Heart left ventricle (tissue), 16 donors: ENCODE data around the gene DAO. TPM values are rescaled to one million over a fixed set of nuclear protein-coding genes. Genes with fewer than 3 reads are reported as not detected.

Experiments used
- ATAC-seq, 4 donors: fragments of 200-7000 bp; cut with Tn5 transposase; one replicate each; pipeline ENCODE4 v1.9.1; 2020 to 2022; ENCODE audit warnings: moderate library complexity in 4 of 4, mild to moderate bottlenecking in 3 of 4, moderate number of reproducible peaks in 1 of 4
- DNase-seq, 5 donors: peaks; one replicate each; pipeline ENCODE4 v3.0.0-alpha.2; 2020
- H3K27ac ChIP-seq, 12 donors: fragments of 200-600 bp; sonication (generic) in 4 of 12; one replicate each; pipeline versions ENCODE4 v1.5.0 to v1.8.0; 2016 to 2022; ENCODE audit warnings: mild to moderate bottlenecking in 2 of 12
- H3K27me3 ChIP-seq, 9 donors: fragments of 200-600 bp; sonication (generic) in 2 of 9; one replicate each; pipeline versions ENCODE4 v1.5.1 to v1.8.0; 2016 to 2022; ENCODE audit warnings: mild to moderate bottlenecking in 3 of 9
- H3K36me3 ChIP-seq, 9 donors: fragments of 200-600 bp; sonication (generic) in 2 of 9; one replicate each; pipeline versions ENCODE4 v1.5.0 to v1.8.0; 2018 to 2022; ENCODE audit warnings: mild to moderate bottlenecking in 2 of 9
- H3K4me1 ChIP-seq, 12 donors: fragments of 200-600 bp; sonication (generic) in 4 of 12; one replicate each; pipeline versions ENCODE4 v1.5.0 to v1.8.0; 2016 to 2022; ENCODE audit warnings: mild to moderate bottlenecking in 3 of 12
- H3K4me3 ChIP-seq, 12 donors: fragments of 200-600 bp; sonication (generic) in 4 of 12; one replicate each; pipeline versions ENCODE4 v1.5.0 to v1.8.0; 2017 to 2022; ENCODE audit warnings: mild to moderate bottlenecking in 9 of 12, moderate library complexity in 4 of 12
- H3K9me3 ChIP-seq, 12 donors: fragments of 200-600 bp; sonication (generic) in 4 of 12; one replicate each; pipeline versions ENCODE4 v1.5.0 to v1.8.0; 2016 to 2022; ENCODE audit warnings: mild to moderate bottlenecking in 1 of 12
- POLR2A ChIP-seq, 2 donors: fragments of 450-650 bp; IDR thresholded peaks; one replicate each; pipeline ENCODE4 v1.6.1; 2017; ENCODE audit warnings: antibody characterized with exemption in 2 of 2, mild to moderate bottlenecking in 2 of 2, moderate library complexity in 2 of 2
- WGBS, 4 donors: extraction: QIAGEN DNeasy Blood & Tissue Kit in 2 of 4; methylation state at CpG; one replicate each; pipeline versions ENCODE4 v1.1.5 to v1.1.7; 2013 to 2018; 5-methylcytosine and 5-hydroxymethylcytosine counted together
- intact Hi-C, 10 donors: fragments of 100-400 bp; cut with DNase I; formaldehyde crosslinking; loops; one replicate each; pipeline versions ENCODE4 v1.11.1 to v1.14.2; 2022
- polyA plus RNA-seq, 2 donors: library from polyadenylated mRNA; stranded (reverse); fragments of 200-250 nt; gene quantifications; one replicate each; pipeline ENCODE4 v1.2.3, GENCODE V29; 2013
- total RNA-seq, 9 donors: library from RNA; depleted of rRNA in 2 of 9; stranded (reverse); fragments of >200 nt in 2 of 9; fragmentation: NEBNext Ultra II Directional in 3 of 9; extraction: Animal tissue kit (Norgen Biotek cat#: 25700) in 3 of 9; gene quantifications; one replicate each; pipeline versions ENCODE4 v1.1.0 to v1.2.4, GENCODE V29; 2016 to 2023
- TF ChIP-seq, protein P1 (sequence below), 12 donors: fragments of 200-600 bp; sonication (generic) in 4 of 12; IDR thresholded peaks; one replicate each; pipeline versions ENCODE4 v1.5.0 to v1.8.0; 2018 to 2022; ENCODE audit warnings: antibody characterized with exemption in 12 of 12, mild to moderate bottlenecking in 5 of 12
- donor health status: ischemic (EF 13 %, LVEDD 7.1; RV severe dilation, severe dysfunction).
- donor health status: healthy with polysubstance abuse.
- donor health status: DM: no; HTN: yes; CAD: no.
- donor health status: DM: no; HTN: no; CAD: no.
- donor health status: ischemic (EF 25% LVEDD 6.9; RV normal size, moderate dysfunction).
- donor health status: ischemic (EF 25% LVEDD 5.7; RV mildly dilated, moderate dysfunction).
- donor health status: healthy.
- donor health status: DM: yes; HTN: yes; CAD: no.
- donor health status: ischemic (EF 35%, LVEDD 5.7; RV mildly dilated, moderate dysfunction).
- donor health status: nonischemic (EF 11% LVEDD 7.7; RV severe dilation, severe dysfunction).
- donor health status: DM: yes; HTN: yes; CAD: no.
- donor health status: PGD.
- donor health status: ischemic (EF 29% LVEDD 5.4; RV normal size, mild dysfunction).
- donor health status: nonischemic (EF 23%, LVEDD 6.1; RV moderate dilation, normal function).

The DAO gene
- total and polyA plus RNA-seq, 11 donors = not detected

DNA sequence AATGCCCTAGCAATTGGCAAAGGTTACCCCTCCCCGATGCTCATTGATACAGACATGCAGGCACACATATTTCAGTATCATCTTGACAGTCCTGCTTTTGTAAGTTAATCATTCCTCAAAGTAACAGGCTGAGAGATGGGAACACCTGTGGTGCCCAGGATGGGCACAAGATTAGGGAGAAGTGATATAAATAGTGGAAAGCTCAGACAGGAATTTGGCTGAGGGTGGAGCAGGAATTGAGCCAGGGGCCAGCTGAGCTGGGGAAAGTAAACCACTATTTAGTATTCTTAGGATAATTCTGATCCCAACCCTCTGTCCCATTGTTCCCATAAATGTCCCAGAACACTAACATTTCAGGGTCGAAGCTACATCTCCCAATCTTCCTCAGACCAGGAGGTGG is 38.3 kb downstream of the DAO start:
- no peaks in the 10 kb centered on the region for H3K27me3 ChIP-seq
- H3K9me3 ChIP-seq = peaks cover 0 to 16% (median 0%) of the 10 kb centered on the region in 12 donors
- peaks cover 0 to 12% (median 0%) of the 10 kb centered on the region in 12 donors for H3K4me1 ChIP-seq
- H3K4me3 ChIP-seq = no peak overlapping the region
- no peaks in the 10 kb centered on the region for H3K36me3 ChIP-seq
- no peak for ATAC-seq
- no peak for DNase-seq
- intact Hi-C loops = no loop called here
- H3K27ac ChIP-seq = no peak overlapping the region
- 65 to 69% (median 66%) methylated on average over 2 of the region's 2 CpGs for WGBS, 4 donors
- TF ChIP-seq, protein P1, sequence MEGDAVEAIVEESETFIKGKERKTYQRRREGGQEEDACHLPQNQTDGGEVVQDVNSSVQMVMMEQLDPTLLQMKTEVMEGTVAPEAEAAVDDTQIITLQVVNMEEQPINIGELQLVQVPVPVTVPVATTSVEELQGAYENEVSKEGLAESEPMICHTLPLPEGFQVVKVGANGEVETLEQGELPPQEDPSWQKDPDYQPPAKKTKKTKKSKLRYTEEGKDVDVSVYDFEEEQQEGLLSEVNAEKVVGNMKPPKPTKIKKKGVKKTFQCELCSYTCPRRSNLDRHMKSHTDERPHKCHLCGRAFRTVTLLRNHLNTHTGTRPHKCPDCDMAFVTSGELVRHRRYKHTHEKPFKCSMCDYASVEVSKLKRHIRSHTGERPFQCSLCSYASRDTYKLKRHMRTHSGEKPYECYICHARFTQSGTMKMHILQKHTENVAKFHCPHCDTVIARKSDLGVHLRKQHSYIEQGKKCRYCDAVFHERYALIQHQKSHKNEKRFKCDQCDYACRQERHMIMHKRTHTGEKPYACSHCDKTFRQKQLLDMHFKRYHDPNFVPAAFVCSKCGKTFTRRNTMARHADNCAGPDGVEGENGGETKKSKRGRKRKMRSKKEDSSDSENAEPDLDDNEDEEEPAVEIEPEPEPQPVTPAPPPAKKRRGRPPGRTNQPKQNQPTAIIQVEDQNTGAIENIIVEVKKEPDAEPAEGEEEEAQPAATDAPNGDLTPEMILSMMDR (IDR thresholded peaks at IDR 0.05) = no peak
- no peak for TF ChIP-seq POLR2A (IDR thresholded peaks at IDR 0.05)

DNA sequence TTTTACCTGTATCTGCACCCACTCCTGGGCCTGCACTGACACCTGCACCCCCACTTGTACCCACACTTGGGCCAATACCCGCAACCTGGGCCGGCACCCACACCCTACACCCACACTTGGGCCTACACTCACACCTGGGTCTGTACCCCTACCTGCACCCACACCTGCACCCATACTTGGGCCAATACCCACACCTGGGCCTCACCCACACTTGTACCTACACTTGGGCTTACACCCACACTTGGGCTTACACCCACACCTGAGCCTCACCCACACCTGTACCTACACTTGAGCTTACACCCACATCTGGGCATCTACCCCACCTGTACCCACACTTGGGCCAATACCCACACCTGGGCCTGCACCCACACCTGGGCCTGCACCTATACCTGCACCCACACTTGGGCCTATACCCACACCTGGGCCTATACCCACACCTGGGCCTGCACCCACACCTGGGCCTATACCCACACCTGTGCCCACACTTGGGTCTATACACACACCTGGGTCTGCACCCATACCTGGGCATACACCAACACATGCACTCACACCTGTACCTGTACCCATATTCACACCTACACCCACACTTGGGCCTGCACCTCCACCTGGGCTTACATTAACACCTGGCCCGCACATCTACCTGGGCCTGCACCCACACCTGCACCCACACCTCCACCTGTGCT is 39.2 kb downstream of the DAO start:
- Histone ChIP-seq H3K36me3 (no peaks in the 10 kb centered on the region), H3K27me3 (no peaks in the 10 kb centered on the region), H3K4me3 (no peak overlapping the region), H3K4me1 (peaks cover 0 to 5% (median 0%) of the 10 kb centered on the region in 12 donors), H3K27ac (no peak overlapping the region), H3K9me3 (peaks cover 0 to 21% (median 0%) of the 10 kb centered on the region in 12 donors)
- peak in 1 of 4 donors; percentile 46 for ATAC-seq
- DNase-seq = no peak
- 81 to 96% (median 88%) methylated on average over 3 of the region's 3 CpGs for WGBS, 4 donors
- intact Hi-C loops = no loop called here
- no peak for TF ChIP-seq POLR2A (IDR thresholded peaks at IDR 0.05)

DNA sequence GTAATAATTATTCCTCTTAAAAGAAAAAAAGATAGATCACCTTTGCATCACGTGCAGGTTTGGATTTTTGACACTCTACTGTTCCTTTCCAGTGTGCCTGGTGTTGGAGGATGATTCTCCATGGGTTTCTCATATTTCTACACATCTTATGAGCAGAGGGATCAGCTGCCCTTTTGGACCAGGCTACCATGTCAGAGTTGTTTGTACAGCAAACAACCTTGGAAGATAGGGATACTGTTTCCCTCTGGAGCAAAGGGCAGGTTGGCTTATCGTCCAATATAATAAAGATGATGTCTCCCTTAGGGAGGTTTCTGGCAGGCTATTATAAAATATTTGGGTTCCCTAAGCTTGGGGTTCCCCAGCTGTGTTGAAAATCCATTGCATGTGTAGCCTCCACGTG is 42.1 kb downstream of the DAO start:
- Histone ChIP-seq H3K27me3 (no peaks in the 10 kb centered on the region), H3K36me3 (no peaks in the 10 kb centered on the region), H3K4me1 (peaks cover 0 to 4% (median 0%) of the 10 kb centered on the region in 12 donors), H3K27ac (no peak overlapping the region), H3K9me3 (peaks cover 0 to 21% (median 0%) of the 10 kb centered on the region in 12 donors), H3K4me3 (no peak overlapping the region)
- TF ChIP-seq, protein P1 (IDR thresholded peaks at IDR 0.05) = no peak
- intact Hi-C loops = no loop called here
- ATAC-seq (no peak), DNase-seq (no peak)
- 62 to 73% (median 67%) methylated on average over 3 of the region's 3 CpGs for WGBS, 4 donors

DNA sequence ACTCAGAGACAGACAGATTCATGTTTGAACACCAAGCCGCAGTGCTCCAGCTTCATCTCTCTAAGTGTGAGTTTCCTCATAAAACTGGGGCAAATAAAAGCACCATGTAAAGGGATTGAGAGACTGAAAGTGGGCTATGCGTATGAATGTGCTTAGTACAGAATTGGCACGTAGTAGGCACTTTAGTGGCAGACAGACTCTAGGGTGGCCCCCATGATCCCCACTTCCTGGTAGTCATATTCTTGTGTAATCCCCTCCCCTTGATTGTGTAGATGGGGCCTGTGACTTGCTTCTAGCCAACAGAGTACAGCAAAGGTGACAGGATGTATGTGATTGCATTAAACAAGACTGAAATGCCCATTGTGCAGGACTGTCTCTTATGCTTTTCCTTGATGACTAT is 43.0 kb downstream of the DAO start:
- ATAC-seq (no peak), DNase-seq (no peak)
- TF ChIP-seq, protein P1 (IDR thresholded peaks at IDR 0.05) = no peak
- TF ChIP-seq POLR2A (IDR thresholded peaks at IDR 0.05) = no peak
- no peaks in the 10 kb centered on the region for H3K36me3 ChIP-seq
- 83 to 94% (median 88%) methylated on average over 3 of the region's 3 CpGs for WGBS, 4 donors
- intact Hi-C loops = no loop called here
- H3K27ac ChIP-seq = no peak overlapping the region
- H3K27me3 ChIP-seq = no peaks in the 10 kb centered on the region
- H3K4me3 ChIP-seq = no peak overlapping the region
- H3K4me1 ChIP-seq = peaks cover 0 to 4% (median 0%) of the 10 kb centered on the region in 12 donors
- H3K9me3 ChIP-seq = peaks cover 0 to 21% (median 0%) of the 10 kb centered on the region in 12 donors

DNA sequence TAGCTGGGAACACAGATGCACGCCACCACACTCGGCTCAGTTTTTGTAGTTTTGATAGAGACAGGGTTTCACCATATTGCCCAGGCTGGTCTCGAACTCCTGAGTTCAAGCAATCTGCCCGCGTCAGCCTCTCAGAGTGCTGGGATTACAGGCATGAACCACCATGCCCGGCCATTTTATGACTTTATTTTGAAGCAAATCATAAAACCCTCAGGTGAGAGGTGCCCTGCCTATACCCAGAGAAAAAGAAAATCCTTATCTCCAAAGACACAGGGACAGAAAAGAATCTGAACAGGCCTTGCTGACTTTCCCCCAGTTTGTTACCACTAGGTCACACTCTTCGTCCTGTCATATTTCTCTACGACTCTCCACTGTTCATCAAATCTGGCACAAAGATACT is 48.8 kb downstream of the DAO start:
- TF ChIP-seq, protein P1 (IDR thresholded peaks at IDR 0.05) = no peak
- TF ChIP-seq POLR2A (IDR thresholded peaks at IDR 0.05) = no peak
- 92 to 95% (median 94%) methylated on average over 8 of the region's 8 CpGs for WGBS, 4 donors

More for the DNA sequence above, 48.8 kb downstream of the DAO start:
- Histone ChIP-seq H3K36me3 (no peaks in the 10 kb centered on the region), H3K4me3 (no peak overlapping the region), H3K4me1 (no peaks in the 10 kb centered on the region), H3K9me3 (peaks cover 0 to 7% (median 0%) of the 10 kb centered on the region in 12 donors), H3K27ac (no peak overlapping the region), H3K27me3 (no peaks in the 10 kb centered on the region)
- ATAC-seq (no peak), DNase-seq (no peak)
- intact Hi-C loops = no loop called here
